DOHH2 (cell line): ENCODE results near the gene RBM26.

Source experiments
- EZH2phosphoT487 ChIP-seq: fragments of 200-600 bp; sonication (generic); IDR thresholded peaks from 2 replicates; pipeline ENCODE4 v1.6.1; 2017; ENCODE audit warnings: borderline replicate concordance, mild to moderate bottlenecking, antibody characterized with exemption, low read length, moderate library complexity, mixed read lengths
- TF ChIP-seq, protein P1 (sequence below): fragments of 200-600 bp; sonication (generic); IDR thresholded peaks from one replicate; pipeline ENCODE4 v1.5.1; 2014; ENCODE audit warnings: antibody characterized with exemption, mild to moderate bottlenecking, low read depth, low read length; ENCODE audit not compliant: poor library complexity, severe bottlenecking

DNA sequence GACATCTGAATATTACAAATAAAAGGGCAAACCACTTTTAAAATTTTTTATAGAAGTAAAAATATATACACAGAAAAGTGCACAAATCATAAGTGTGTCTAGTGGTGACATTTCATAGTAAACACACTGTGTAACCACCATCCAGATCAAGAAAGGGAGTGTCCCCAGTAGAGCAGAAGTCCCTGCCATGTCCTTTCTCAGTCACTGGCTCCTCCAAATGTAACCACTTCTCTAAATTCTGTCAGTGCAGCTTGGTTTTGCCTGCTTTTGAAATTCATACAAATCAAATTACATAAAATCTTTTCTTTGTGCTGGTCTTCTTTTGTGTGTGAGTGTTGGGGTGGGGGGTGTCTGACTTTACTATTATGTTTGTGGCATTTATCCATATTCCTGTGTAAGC, 116.5 kb downstream of the RBM26 start:
- TF ChIP-seq, protein P1, sequence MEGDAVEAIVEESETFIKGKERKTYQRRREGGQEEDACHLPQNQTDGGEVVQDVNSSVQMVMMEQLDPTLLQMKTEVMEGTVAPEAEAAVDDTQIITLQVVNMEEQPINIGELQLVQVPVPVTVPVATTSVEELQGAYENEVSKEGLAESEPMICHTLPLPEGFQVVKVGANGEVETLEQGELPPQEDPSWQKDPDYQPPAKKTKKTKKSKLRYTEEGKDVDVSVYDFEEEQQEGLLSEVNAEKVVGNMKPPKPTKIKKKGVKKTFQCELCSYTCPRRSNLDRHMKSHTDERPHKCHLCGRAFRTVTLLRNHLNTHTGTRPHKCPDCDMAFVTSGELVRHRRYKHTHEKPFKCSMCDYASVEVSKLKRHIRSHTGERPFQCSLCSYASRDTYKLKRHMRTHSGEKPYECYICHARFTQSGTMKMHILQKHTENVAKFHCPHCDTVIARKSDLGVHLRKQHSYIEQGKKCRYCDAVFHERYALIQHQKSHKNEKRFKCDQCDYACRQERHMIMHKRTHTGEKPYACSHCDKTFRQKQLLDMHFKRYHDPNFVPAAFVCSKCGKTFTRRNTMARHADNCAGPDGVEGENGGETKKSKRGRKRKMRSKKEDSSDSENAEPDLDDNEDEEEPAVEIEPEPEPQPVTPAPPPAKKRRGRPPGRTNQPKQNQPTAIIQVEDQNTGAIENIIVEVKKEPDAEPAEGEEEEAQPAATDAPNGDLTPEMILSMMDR: no peak
- TF ChIP-seq EZH2phosphoT487: no peak
